Activated CD8-positive, alpha-beta T cell treated with anti-CD3 and anti-CD28 coated beads for 36 hours (primary cell): ENCODE data around the gene NOP10. TPM values are rescaled to one million over a fixed set of nuclear protein-coding genes. Genes with fewer than 3 reads are reported as not detected.
A peak's percentile ranks its signal among the peaks of the same experiment; 100 is the strongest.
"Not testable (repeated sequence)": the region's sequence is repeated elsewhere in the genome, so short reads cannot be mapped to it uniquely, and the experiment has no call there.

Experiments
- ATAC-seq: fragments of 200-7000 bp; cut with Tn5 transposase; one replicate; pipeline ENCODE4 v1.10.0; 2021; ENCODE audit warnings: mild to moderate bottlenecking, moderate library complexity
- CTCF ChIA-PET: fragments of 350-600 bp; sonication (Branson Sonifier 250); formaldehyde crosslinking; loops from one replicate; lab custom pipeline; 2021; ENCODE audit warnings: antibody characterized with exemption; lab: Charles Lee
- POLR2A ChIA-PET: fragments of 350-600 bp; sonication (Branson Sonifier 250); formaldehyde crosslinking; loops from one replicate; lab custom pipeline; 2021; ENCODE audit warnings: antibody characterized with exemption; lab: Charles Lee
- DNase-seq: peaks from one replicate; pipeline ENCODE4 v3.0.0-alpha.2; 2020
- H3K27ac Mint-ChIP-seq: one replicate; pipeline ENCODE4 v1.8.0; 2021; ENCODE audit warnings: mild to moderate bottlenecking, mixed read lengths
- H3K27me3 Mint-ChIP-seq: one replicate; pipeline ENCODE4 v1.8.0; 2021; ENCODE audit warnings: mixed read lengths
- H3K36me3 Mint-ChIP-seq: one replicate; pipeline ENCODE4 v1.8.0; 2021; ENCODE audit warnings: low read depth, mixed read lengths
- H3K4me1 Mint-ChIP-seq: one replicate; pipeline ENCODE4 v1.8.0; 2021; ENCODE audit warnings: low read depth, mixed read lengths
- H3K4me3 Mint-ChIP-seq: one replicate; pipeline ENCODE4 v1.8.0; 2021; ENCODE audit warnings: mild to moderate bottlenecking, moderate library complexity, mixed read lengths
- H3K9me3 Mint-ChIP-seq: one replicate; pipeline ENCODE4 v1.8.0; 2021; ENCODE audit warnings: mixed read lengths
- CTCF ChIP-seq: fragments of 200-600 bp; IDR thresholded peaks from one replicate; pipeline ENCODE4 v1.8.0; 2022; ENCODE audit warnings: antibody characterized with exemption, mild to moderate bottlenecking
- intact Hi-C: fragments of 100-400 bp; cut with micrococcal nuclease; formaldehyde crosslinking; loops from one replicate; pipeline ENCODE4 v1.10.0; 2022
- total RNA-seq, 2 experiments: library from RNA; stranded (reverse); gene quantifications; one replicate each; pipeline ENCODE4 v1.2.3, GENCODE V29; 2021

Gene NOP10
- 100 to 1,000 TPM; 225 to 226 TPM for total RNA-seq

GRCh38 chr15:34342737-34343575 is at the start of gene NOP10, which contains the start of gene NUTM1:
Gene NOP10 (minus strand): TSS chr15:34343136. CDS start chr15:34343073, 63 bp downstream.
Gene NUTM1 (plus strand): TSS chr15:34343315. CDS start chr15:34343697, 382 bp downstream.
- peak; percentile 94 for DNase-seq
- intact Hi-C loops: loop anchor here (1.0 kb wide), 1 partner anchor 24 kb away; the partner anchor contains the start of gene LPCAT4
- Mint-ChIP-seq H3K9me3 (no peaks in the 10 kb centered on the region), H3K36me3 (peaks cover 26% of the 10 kb centered on the region), H3K4me3 (no peak within 1 kb of the TSS), H3K27me3 (no peaks in the 10 kb centered on the region), H3K4me1 (peaks cover 25% of the 10 kb centered on the region), H3K27ac (peak within 1 kb of the TSS; percentile 82)
- TF ChIP-seq CTCF: peak; percentile 91
- CTCF ChIA-PET: interaction anchor here (0.7 to 3.1 kb wide), 11 partner anchors 9 to 101 kb away, joined by 3 to 40 read pairs (median 6); partner anchors contain the start of genes GOLGA8A and LPCAT4
- POLR2A ChIA-PET: interaction anchor here (1.2 to 1.6 kb wide), 4 partner anchors 9 to 25 kb away, joined by 3 to 6 read pairs (median 4); partner anchors contain the start of gene LPCAT4
- peak; percentile 90 for ATAC-seq

GRCh38 chr15:34389594-34390086 is 46.7 kb upstream of the NOP10 start:
- H3K27me3 Mint-ChIP-seq, H3K4me1 Mint-ChIP-seq, CTCF ChIA-PET, H3K27ac Mint-ChIP-seq, intact Hi-C loops, H3K9me3 Mint-ChIP-seq, H3K36me3 Mint-ChIP-seq, ATAC-seq, DNase-seq, H3K4me3 Mint-ChIP-seq, POLR2A ChIA-PET: not testable (repeated sequence)

GRCh38 chr15:34381829-34382521 is 39.0 kb upstream of the NOP10 start:
- intact Hi-C loops, ATAC-seq, H3K4me1 Mint-ChIP-seq, H3K4me3 Mint-ChIP-seq, H3K9me3 Mint-ChIP-seq, H3K36me3 Mint-ChIP-seq, DNase-seq, POLR2A ChIA-PET, CTCF ChIA-PET, H3K27me3 Mint-ChIP-seq, H3K27ac Mint-ChIP-seq: not testable (repeated sequence)

GRCh38 chr15:34380491-34380890 is 37.6 kb upstream of the NOP10 start:
- DNase-seq, intact Hi-C loops, H3K4me1 Mint-ChIP-seq, H3K36me3 Mint-ChIP-seq, H3K4me3 Mint-ChIP-seq, POLR2A ChIA-PET, ATAC-seq, H3K27ac Mint-ChIP-seq, CTCF ChIA-PET, H3K9me3 Mint-ChIP-seq, H3K27me3 Mint-ChIP-seq: not testable (repeated sequence)

GRCh38 chr15:34376856-34377255 is 33.9 kb upstream of the NOP10 start:
- intact Hi-C loops: no loop called here

GRCh38 chr15:34375541-34375940 is 32.6 kb upstream of the NOP10 start:
- H3K4me1 Mint-ChIP-seq, DNase-seq, H3K9me3 Mint-ChIP-seq, CTCF ChIA-PET, H3K36me3 Mint-ChIP-seq, H3K27me3 Mint-ChIP-seq, H3K27ac Mint-ChIP-seq, intact Hi-C loops, H3K4me3 Mint-ChIP-seq, ATAC-seq, POLR2A ChIA-PET: not testable (repeated sequence)

More at GRCh38 chr15:34376856-34377255, 33.9 kb upstream of the NOP10 start:
- CTCF ChIA-PET: no interaction called here
- Mint-ChIP-seq H3K4me3 (no peak overlapping the region), H3K27me3 (no peaks in the 10 kb centered on the region), H3K4me1 (no peaks in the 10 kb centered on the region), H3K27ac (no peak overlapping the region), H3K36me3 (peaks cover 4% of the 10 kb centered on the region), H3K9me3 (no peaks in the 10 kb centered on the region)
- ATAC-seq (no peak), DNase-seq (no peak)
- no peak for TF ChIP-seq CTCF
- POLR2A ChIA-PET: no interaction called here
